ENCODE measurements around the gene ADM2.

GRCh38 chr22:50464451-50464850 is 16.9 kb upstream of the ADM2 start:
- TF ChIP-seq EZH2phosphoT487 (IDR thresholded peaks at IDR 0.05; ENCODE audit: low read depth): no peak
- TF ChIP-seq, protein P1, sequence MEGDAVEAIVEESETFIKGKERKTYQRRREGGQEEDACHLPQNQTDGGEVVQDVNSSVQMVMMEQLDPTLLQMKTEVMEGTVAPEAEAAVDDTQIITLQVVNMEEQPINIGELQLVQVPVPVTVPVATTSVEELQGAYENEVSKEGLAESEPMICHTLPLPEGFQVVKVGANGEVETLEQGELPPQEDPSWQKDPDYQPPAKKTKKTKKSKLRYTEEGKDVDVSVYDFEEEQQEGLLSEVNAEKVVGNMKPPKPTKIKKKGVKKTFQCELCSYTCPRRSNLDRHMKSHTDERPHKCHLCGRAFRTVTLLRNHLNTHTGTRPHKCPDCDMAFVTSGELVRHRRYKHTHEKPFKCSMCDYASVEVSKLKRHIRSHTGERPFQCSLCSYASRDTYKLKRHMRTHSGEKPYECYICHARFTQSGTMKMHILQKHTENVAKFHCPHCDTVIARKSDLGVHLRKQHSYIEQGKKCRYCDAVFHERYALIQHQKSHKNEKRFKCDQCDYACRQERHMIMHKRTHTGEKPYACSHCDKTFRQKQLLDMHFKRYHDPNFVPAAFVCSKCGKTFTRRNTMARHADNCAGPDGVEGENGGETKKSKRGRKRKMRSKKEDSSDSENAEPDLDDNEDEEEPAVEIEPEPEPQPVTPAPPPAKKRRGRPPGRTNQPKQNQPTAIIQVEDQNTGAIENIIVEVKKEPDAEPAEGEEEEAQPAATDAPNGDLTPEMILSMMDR (IDR thresholded peaks at IDR 0.05; ENCODE audit: low read depth, low read length): no peak

All from OCI-LY3 (cell line).